HepG2 (cell line): ENCODE measurements around the gene KLHL36. TPM values are rescaled to one million over a fixed set of nuclear protein-coding genes. Genes with fewer than 3 reads are reported as not detected.

ENCODE experiments used
- ATAC-seq: fragments of 200-7000 bp; cut with Tn5 transposase; 3 replicates; pipeline ENCODE4 v1.9.1; 2020; ENCODE audit warnings: mild to moderate bottlenecking, moderate library complexity
- BruUV-seq: library from RNA; stranded (reverse); fragments of 400-500 nt; replicated peaks from 2 replicates; lab custom pipeline; 2021; lab: Mats Ljungman, UMichigan
- CTCF ChIA-PET: fragments of 300-600 bp; formaldehyde crosslinking; extraction: SDS; loops from one replicate; lab custom pipeline; 2021; ENCODE audit warnings: low total read pairs, inconsistent platforms, low intra/inter-chr PET ratio; lab: Yijun Ruan, JAX
- POLR2A ChIA-PET: fragments of 350-600 bp; sonication (Branson Sonifier 250); formaldehyde crosslinking; loops from one replicate; lab custom pipeline; 2020; ENCODE audit warnings: antibody characterized with exemption, inconsistent platforms; lab: Yijun Ruan, JAX
- DNase-seq: peaks from one replicate; pipeline ENCODE4 v3.0.0-alpha.2; 2015; ENCODE audit warnings: low spot score
- FAIRE-seq: peaks from 3 replicates; lab custom pipeline; 2011; peaks lifted over from hg19 to GRCh38; lab: Jason Lieb, UNC
- H2AFZ ChIP-seq: one replicate; pipeline ENCODE4 v1.6.1; 2011; ENCODE audit warnings: low read length, inconsistent platforms
- H3K27ac ChIP-seq: fragments of 300-600 bp; 3 replicates; pipeline ENCODE4 v1.8.0; 2011; ENCODE audit warnings: mixed run types, mild to moderate bottlenecking, mixed read lengths, low read length, inconsistent platforms; ENCODE audit not compliant: insufficient read depth; ENCODE audit errors: extremely low read length
- H3K27me3 ChIP-seq, 2 experiments: fragments of 200-600 bp in 1 of 2; 2 replicates in 1 of 2; 3 replicates in 1 of 2; pipeline versions ENCODE4 v1.6.0 to v1.8.0; 2011; ENCODE audit warnings: low read length in 2 of 2, mild to moderate bottlenecking in 2 of 2, moderate library complexity in 2 of 2, inconsistent platforms in 1 of 2; ENCODE audit not compliant: insufficient read depth in 2 of 2, control insufficient read depth in 1 of 2
- H3K36me3 ChIP-seq, 2 experiments: fragments of 200-600 bp in 1 of 2; replicated peaks in 1 of 2; 2 replicates in 1 of 2; 3 replicates in 1 of 2; pipeline versions ENCODE4 v1.5.1 to v1.8.0; 2011; ENCODE audit warnings: low read length in 2 of 2, inconsistent platforms in 1 of 2; ENCODE audit not compliant: insufficient read depth in 2 of 2, control insufficient read depth in 1 of 2
- H3K4me1 ChIP-seq: 2 replicates; pipeline ENCODE4 v1.5.1; 2012; ENCODE audit warnings: low read length, inconsistent platforms; ENCODE audit not compliant: insufficient read depth
- H3K4me2 ChIP-seq: 2 replicates; pipeline ENCODE4 v1.6.0; 2011; ENCODE audit warnings: low read depth, low read length, inconsistent platforms
- H3K4me3 ChIP-seq, 3 experiments: fragments of 200-600 bp in 1 of 3; sonication (generic), shearing (Covaris generic) in 1 of 3; replicated peaks in 1 of 3; 2 replicates each; pipeline ENCODE4 v1.5.1; 2011 to 2016; ENCODE audit warnings: low read length in 3 of 3, inconsistent platforms in 2 of 3, low read depth in 2 of 3, mild to moderate bottlenecking in 2 of 3, control low read depth in 1 of 3, mixed read lengths in 1 of 3; ENCODE audit not compliant: insufficient read depth in 1 of 3
- H3K79me2 ChIP-seq: one replicate; pipeline ENCODE4 v1.6.1; 2011; ENCODE audit warnings: low read length, inconsistent platforms; ENCODE audit not compliant: insufficient read depth
- H3K9ac ChIP-seq: 2 replicates; pipeline ENCODE4 v1.6.0; 2011; ENCODE audit warnings: mild to moderate bottlenecking, low read depth, low read length, inconsistent platforms; ENCODE audit not compliant: insufficient read depth
- H3K9me3 ChIP-seq: 2 replicates; pipeline ENCODE4 v1.5.1; 2012; ENCODE audit warnings: mild to moderate bottlenecking, low read length
- H4K20me1 ChIP-seq: 2 replicates; pipeline ENCODE4 v1.6.0; 2011; ENCODE audit warnings: inconsistent platforms, mild to moderate bottlenecking, low read length, moderate library complexity; ENCODE audit not compliant: insufficient read depth
- NFAT5 ChIP-seq: sonication (generic); formaldehyde crosslinking; IDR thresholded peaks from 2 replicates; pipeline ENCODE4 v1.4.0; 2020; ENCODE audit warnings: missing genetic modification reagents
- NFIB ChIP-seq: sonication (generic); formaldehyde crosslinking; IDR thresholded peaks from 2 replicates; pipeline ENCODE4 v1.9.0; 2021; ENCODE audit warnings: missing genetic modification reagents, mild to moderate bottlenecking, borderline replicate concordance
- POLR2G ChIP-seq: fragments of 200-400 bp; formaldehyde crosslinking; IDR thresholded peaks from 2 replicates; pipeline ENCODE4 v1.6.1; 2018; ENCODE audit warnings: mild to moderate bottlenecking, low read depth, low read length, moderate library complexity
- PREB ChIP-seq: sonication (generic); formaldehyde crosslinking; IDR thresholded peaks from 2 replicates; pipeline ENCODE4 v1.4.0; 2020; ENCODE audit warnings: missing genetic modification reagents
- SP2 ChIP-seq: sonication (generic); formaldehyde crosslinking; IDR thresholded peaks from 2 replicates; pipeline ENCODE4 v1.5.1; 2020; ENCODE audit warnings: mild to moderate bottlenecking, missing genetic modification reagents
- ZNF33A ChIP-seq: sonication (generic); formaldehyde crosslinking; IDR thresholded peaks from 2 replicates; pipeline ENCODE4 v1.5.1; 2020; ENCODE audit warnings: missing genetic modification reagents, mild to moderate bottlenecking, moderate library complexity, borderline replicate concordance
- ZNF446 ChIP-seq: sonication (generic); formaldehyde crosslinking; IDR thresholded peaks from 2 replicates; pipeline ENCODE4 v1.5.0; 2020; ENCODE audit warnings: mild to moderate bottlenecking, missing genetic modification reagents
- ZNF670 ChIP-seq: sonication (generic); formaldehyde crosslinking; IDR thresholded peaks from 2 replicates; pipeline ENCODE4 v1.8.0; 2022; ENCODE audit warnings: mild to moderate bottlenecking, missing genetic modification reagents, borderline replicate concordance
- WGBS: methylation state at CpG from one replicate; pipeline ENCODE4 v1.1.6; 2017; ENCODE audit warnings: low lambda C conversion rate; 5-methylcytosine and 5-hydroxymethylcytosine counted together
- in situ Hi-C: cut with HindIII; loops from 2 replicates; pipeline ENCODE4 v1.10.0; 2017; ENCODE audit warnings: low pct_unique_long_range_greater_than_20kb; ENCODE audit not compliant: extremely low pct_ligation_motif_present
- intact Hi-C: fragments of 100-400 bp; cut with micrococcal nuclease; formaldehyde crosslinking; loops from one replicate; pipeline ENCODE4 v1.10.0; 2022; ENCODE audit not compliant: unreplicated experiment
- polyA plus RNA-seq, 8 experiments: library from polyadenylated mRNA; depleted of rRNA in 3 of 8; stranded (reverse) in 7 of 8; unstranded in 1 of 8; fragments of >200 nt; fragmentation: Illumina TruSeq in 4 of 8; extraction: Trizol in 4 of 8; gene quantifications; 2 replicates each; pipeline versions ENCODE4 v1.2.1 to v1.2.3, GENCODE V29; 2011 to 2016; ENCODE audit warnings: low read depth in 4 of 8, missing spikeins in 1 of 8, mixed read lengths in 1 of 8; ENCODE audit not compliant: insufficient read depth in 1 of 8
- total RNA-seq, 5 experiments: library from RNA; depleted of rRNA; stranded (reverse); fragments of >200 nt; fragmentation: Illumina TruSeq; extraction: Trizol; gene quantifications; 2 replicates each; pipeline ENCODE4 v1.2.3, GENCODE V29; 2016; ENCODE audit warnings: low read depth in 1 of 5
- TF ChIP-seq, protein P1 (sequence below): sonication (generic); formaldehyde crosslinking; IDR thresholded peaks from 2 replicates; pipeline ENCODE4 v1.8.1; 2022; ENCODE audit warnings: low read depth, mild to moderate bottlenecking, missing genetic modification reagents
- TF ChIP-seq, protein P2 (sequence below): IDR thresholded peaks from 2 replicates; pipeline ENCODE4 v1.6.1; 2016; ENCODE audit warnings: low read depth, control low read depth

Gene KLHL36
- total and polyA plus RNA-seq, 2 of the 13 experiments (the other 11 are each of a cell fraction or from before 2014, with no cell fraction given): 24.3 to 26.0 TPM

- TF ChIP-seq, protein P1, sequence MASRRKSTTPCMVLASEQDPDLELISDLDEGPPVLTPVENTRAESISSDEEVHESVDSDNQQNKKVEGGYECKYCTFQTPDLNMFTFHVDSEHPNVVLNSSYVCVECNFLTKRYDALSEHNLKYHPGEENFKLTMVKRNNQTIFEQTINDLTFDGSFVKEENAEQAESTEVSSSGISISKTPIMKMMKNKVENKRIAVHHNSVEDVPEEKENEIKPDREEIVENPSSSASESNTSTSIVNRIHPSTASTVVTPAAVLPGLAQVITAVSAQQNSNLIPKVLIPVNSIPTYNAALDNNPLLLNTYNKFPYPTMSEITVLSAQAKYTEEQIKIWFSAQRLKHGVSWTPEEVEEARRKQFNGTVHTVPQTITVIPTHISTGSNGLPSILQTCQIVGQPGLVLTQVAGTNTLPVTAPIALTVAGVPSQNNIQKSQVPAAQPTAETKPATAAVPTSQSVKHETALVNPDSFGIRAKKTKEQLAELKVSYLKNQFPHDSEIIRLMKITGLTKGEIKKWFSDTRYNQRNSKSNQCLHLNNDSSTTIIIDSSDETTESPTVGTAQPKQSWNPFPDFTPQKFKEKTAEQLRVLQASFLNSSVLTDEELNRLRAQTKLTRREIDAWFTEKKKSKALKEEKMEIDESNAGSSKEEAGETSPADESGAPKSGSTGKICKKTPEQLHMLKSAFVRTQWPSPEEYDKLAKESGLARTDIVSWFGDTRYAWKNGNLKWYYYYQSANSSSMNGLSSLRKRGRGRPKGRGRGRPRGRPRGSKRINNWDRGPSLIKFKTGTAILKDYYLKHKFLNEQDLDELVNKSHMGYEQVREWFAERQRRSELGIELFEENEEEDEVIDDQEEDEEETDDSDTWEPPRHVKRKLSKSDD (CRISPR knock-in tag): no peak
- TF ChIP-seq, all 625 proteins: peak for 31
These were observed 52.4 kb downstream of the KLHL36 start (continued) for GRCh38 chr16:84700446-84701300.

- H3K9me3 ChIP-seq: no peaks in the 10 kb centered on the region
- ChIA-PET POLR2A (interaction anchor here (0.9 to 1.3 kb wide), 3 partner anchors 12 to 23 kb away, joined by 3 to 9 read pairs (median 5); no protein-coding TSS in a partner anchor), CTCF (no interaction called here)
- H2AFZ ChIP-seq: no peak overlapping the region
- no peak overlapping the region for H3K9ac ChIP-seq
- H3K4me2 ChIP-seq: peak overlapping the region; percentile 62
- in situ Hi-C loops (no loop called here), intact Hi-C loops (no loop called here)
- WGBS: 88% methylated on average over 10 of the region's 10 CpGs
- peaks cover 78% of the 10 kb centered on the region for H4K20me1 ChIP-seq
- peaks cover 87% of the 10 kb centered on the region for H3K79me2 ChIP-seq
- FAIRE-seq (no peak), ATAC-seq (no peak), DNase-seq (no peak)
- peaks cover 73% of the 10 kb centered on the region for H3K4me1 ChIP-seq
- no peak overlapping the region for H3K4me3 ChIP-seq
- no peaks in the 10 kb centered on the region; a peak in 1 of 5 replicates for H3K27me3 ChIP-seq
- H3K36me3 ChIP-seq: peaks cover 4 to 5% of the 10 kb centered on the region in 2 experiments; a peak in 3 of 5 replicates
- H3K27ac ChIP-seq: no peak overlapping the region
- no TSS peak for BruUV-seq
- TF ChIP-seq ZNF446 (CRISPR knock-in tag) (no peak), ZNF33A (CRISPR knock-in tag) (no peak), NFIB (no peak), SP2 (CRISPR knock-in tag) (no peak), NFAT5 (CRISPR knock-in tag) (no peak), PREB (CRISPR knock-in tag) (no peak), ZNF670 (no peak), POLR2G (no peak)
- TF ChIP-seq, protein P2, sequence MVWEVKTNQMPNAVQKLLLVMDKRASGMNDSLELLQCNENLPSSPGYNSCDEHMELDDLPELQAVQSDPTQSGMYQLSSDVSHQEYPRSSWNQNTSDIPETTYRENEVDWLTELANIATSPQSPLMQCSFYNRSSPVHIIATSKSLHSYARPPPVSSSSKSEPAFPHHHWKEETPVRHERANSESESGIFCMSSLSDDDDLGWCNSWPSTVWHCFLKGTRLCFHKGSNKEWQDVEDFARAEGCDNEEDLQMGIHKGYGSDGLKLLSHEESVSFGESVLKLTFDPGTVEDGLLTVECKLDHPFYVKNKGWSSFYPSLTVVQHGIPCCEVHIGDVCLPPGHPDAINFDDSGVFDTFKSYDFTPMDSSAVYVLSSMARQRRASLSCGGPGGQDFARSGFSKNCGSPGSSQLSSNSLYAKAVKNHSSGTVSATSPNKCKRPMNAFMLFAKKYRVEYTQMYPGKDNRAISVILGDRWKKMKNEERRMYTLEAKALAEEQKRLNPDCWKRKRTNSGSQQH (CRISPR knock-in tag): no peak
These were observed 55.4 kb downstream of the KLHL36 start for GRCh38 chr16:84703681-84704080.
